Measurements from ENCODE around the gene C5AR1. TPM values are rescaled to one million over a fixed set of nuclear protein-coding genes. Genes with fewer than 3 reads are reported as not detected.
"Not testable (repeated sequence)": the region's sequence is repeated elsewhere in the genome, so short reads cannot be mapped to it uniquely, and the experiment has no call there.

C5AR1 gene
- total RNA-seq, 1 donor from 2014 or later: 135 TPM

DNA sequence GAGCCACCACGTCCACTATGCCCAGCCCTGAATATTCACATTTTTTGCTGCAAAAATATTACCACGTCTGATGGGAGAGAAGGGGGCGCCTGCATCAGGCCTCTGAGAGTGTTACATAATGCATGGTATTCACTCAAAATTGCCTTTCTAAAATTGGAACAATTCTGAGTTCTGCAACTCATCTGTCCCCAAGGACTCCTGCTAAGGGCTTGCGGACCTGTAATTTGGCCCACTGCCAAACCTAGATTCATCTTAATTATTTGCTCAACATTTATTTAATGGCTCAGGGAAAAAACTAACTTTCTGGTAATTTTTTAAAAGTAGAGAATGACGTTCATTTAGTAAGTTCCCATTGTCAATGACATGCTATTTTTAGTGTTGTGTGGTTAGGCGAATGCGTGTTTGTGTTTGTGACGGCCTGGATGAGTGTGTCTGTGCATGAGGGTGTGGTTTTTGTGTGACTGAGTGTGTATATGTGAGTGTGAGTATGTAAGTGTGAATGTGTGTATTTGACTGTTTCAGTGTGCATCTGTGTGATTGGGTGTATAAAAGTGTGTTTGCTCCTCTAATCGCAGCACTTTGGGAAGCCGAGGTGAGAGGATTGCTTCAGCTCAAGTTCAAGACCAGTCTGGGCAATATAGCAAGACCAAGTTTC, 26.1 kb upstream of the C5AR1 start:
- no peak for DNase-seq (ENCODE audit: low spot score)

DNA sequence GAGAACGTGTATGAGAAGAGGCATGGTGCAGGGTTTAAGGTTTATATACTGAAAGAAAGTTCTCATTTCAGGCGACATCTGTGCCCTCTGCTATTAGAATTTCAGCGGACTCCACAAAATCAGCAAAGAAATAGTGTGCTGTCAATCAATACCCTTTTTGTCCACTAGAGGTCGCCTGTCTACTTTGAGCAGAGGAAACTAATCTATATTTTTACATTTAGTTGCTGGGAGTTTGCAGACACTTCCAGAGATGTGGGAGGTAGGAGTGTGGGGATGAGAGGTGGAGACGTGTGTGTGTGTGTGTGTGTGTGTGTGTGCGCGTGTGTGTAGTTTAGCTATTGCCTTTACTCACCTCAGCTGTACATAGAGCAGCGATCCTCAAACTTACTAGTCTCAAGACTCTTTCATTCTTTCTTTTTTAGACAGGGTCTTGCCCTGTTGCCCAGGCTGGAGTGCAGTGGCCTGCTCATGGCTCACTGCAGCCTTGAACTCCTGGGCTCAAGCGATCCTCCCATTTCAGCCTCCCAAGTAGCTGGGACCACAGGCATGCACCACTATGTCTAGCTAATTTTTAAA, 25.2 kb upstream of the C5AR1 start:
- DNase-seq (ENCODE audit: low spot score): no peak

DNA sequence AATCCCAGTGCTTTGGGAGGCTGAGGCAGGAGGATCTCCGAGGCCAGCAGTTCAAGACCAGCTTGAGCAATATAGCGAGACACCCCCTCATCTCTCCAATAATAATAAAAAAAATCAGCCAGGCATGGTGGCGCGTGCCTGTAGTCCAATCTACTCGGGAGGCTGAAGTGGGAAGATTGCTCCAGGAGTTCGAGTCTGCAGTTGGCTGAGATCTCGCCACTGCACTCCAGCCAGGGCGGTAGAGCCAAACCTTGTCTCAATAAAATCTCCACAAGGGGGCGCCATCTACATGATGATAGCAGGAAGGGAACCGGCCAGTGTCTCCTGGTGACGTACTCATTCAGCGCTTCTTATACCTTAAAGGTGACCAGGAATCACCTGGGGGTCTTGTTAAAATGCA, 13.6 kb upstream of the C5AR1 start:
- no peak for DNase-seq (ENCODE audit: low spot score)

DNA sequence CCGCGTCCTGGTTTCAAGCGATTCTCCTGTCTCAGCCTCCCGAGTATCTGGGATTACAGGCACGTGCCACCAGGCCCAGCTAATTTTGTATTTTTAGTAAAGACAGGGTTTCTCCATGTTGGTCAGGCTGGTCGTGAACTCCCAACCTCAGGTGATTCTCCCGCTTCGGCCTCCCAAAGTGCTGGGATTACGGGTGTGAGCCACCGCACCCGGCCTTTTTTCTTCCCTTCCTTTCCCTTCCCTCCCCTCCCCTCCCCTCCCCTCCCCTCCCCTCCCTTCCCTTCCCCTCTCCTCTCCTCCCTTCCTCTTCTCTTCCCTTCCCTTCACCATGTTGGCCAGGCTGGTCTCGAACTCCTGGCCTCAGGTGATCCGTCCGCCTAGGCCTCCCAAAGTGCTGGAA, 8.8 kb upstream of the C5AR1 start:
- not testable (repeated sequence) for DNase-seq (ENCODE audit: low spot score)

DNA sequence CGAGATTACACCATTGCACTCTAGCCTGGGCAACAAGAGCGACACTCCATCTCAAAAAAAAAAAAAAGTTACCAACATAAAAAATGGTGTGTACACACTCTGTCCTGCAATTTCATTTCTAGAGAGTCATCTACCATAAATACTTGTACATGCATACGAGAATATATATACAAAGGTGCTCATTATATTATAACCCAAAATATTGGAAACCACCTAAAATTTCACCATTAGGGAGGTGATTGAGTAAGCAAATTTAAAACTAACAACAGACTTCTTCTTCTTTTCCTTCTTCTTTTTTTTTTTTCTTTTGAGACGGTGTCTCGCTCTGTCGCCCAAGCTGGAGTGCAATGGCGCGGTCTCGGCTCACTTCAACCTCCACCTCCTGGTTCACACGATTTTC, 7.4 kb upstream of the C5AR1 start:
- no peak for DNase-seq (ENCODE audit: low spot score)

DNA sequence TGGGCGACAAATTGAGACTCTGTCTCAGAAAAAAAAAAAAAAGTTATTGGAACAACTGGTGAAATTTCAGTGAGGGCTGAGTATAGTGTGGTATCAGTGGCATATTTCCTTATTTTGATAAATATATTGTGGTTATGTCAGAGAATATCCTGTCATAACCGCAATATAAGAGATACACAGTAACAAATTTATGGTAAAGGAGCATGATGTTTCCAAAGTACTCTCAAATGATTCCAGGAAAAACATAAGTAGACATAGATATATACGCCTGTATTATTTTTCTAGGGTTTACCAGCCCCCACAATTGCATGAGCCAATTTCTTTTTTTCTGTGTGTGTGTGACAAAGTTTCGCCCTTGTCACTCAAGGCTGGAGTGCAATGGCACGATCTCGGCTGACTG, 5.7 kb upstream of the C5AR1 start:
- DNase-seq (ENCODE audit: low spot score): no peak

DNA sequence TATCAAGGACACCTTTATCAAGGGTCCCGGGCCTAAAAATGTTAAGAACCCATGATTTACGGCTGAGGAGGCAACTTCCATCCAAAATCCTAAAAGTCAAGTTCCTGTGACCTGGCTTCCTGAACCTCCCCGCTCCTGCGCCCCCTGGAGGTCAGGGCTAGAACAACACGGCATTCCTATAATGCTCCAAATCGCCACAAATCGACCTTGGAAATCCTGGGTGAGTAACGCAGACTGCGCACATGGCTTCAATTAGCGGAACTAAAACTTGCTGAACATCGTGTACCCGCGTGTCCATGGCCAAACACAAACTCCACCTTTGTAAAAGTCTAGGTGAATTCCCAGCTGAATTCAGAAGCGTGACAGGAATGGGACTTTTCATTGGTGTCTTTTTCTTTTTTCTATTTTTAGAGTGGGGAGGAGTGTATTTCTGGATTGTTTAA, 4.3 kb upstream of the C5AR1 start:
- DNase-seq (ENCODE audit: low spot score): no peak

DNA sequence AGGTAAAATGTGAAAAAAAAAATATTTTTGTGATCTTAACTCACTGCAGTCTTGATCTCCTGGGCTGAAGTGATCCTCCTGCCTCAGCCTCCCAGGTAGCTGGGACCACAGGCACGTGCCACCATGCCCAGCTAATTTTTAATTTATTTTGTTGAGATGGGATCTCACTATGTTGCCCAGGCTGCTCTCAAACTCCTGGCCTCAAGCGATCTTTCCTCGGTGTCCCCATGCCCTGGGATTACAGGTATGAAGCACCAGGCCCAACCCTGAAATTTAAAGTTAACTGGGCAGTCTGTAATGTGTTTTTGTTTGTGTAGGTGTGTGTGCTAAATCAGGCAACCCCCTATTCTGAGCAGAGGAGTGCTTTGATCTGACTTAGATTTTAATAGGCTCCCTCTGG, 3.4 kb upstream of the C5AR1 start:
- no peak for DNase-seq (ENCODE audit: low spot score)

DNA sequence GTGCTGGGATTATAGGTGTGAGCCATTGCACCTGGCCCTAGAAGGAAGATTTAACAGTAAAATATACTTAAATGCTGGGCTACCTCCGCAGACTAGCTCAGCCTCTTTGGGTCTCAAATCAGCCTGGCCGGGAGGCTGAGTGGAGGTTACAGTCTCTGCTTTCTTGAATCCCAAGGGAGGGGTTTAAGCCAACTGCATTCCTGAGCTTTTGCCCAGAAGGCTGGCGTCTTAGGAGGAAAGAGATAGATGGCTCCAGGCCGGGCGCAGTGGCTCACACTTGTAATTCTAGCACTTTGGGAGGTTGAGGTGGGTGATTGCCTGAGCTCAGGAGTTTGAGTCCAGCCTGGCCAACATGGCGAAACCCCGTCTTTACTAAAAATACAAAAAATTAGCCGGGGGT, 623 bp upstream of the C5AR1 start:
- no peak for DNase-seq (ENCODE audit: low spot score)

DNA sequence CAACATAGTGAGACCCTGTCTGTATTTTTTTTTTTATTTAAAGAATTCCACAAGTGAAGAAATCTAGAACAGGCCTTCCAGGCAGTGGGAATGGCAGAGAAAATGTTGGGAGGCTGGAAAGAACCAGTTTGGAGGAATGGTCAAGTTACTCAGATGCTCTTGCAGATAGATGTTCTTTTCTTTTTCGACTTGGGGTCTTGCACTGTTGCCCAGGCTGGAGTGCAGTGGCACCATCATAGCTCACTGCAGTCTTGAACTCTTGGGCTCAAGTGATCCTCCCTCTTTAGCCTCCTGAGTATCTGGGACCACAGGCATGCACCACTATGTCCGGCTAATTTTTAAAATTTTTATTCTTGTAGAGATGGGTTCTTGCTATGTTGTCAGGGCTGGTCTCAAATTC, 662 bp downstream of the C5AR1 start:
- DNase-seq (ENCODE audit: low spot score): no peak

DNA sequence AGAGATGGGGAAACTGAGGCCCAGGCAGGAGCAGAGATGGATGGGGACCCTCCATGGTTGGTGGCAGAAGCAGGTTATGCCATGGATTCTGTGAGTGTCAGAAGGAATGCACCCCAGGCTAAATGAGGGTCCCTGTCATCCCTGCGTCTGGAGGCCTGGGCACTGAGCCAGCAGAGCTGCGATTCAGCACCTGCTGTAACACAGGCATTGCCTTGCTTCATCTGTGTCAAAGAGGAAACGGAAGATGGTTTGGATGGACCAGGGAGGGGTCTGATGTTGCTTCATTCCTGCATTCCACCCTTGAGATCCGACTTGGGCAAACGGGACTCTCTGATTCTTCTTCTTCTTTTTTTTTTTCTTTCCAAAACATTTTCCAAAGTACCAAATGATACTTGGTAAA, 1.2 kb downstream of the C5AR1 start:
- DNase-seq (ENCODE audit: low spot score): no peak

DNA sequence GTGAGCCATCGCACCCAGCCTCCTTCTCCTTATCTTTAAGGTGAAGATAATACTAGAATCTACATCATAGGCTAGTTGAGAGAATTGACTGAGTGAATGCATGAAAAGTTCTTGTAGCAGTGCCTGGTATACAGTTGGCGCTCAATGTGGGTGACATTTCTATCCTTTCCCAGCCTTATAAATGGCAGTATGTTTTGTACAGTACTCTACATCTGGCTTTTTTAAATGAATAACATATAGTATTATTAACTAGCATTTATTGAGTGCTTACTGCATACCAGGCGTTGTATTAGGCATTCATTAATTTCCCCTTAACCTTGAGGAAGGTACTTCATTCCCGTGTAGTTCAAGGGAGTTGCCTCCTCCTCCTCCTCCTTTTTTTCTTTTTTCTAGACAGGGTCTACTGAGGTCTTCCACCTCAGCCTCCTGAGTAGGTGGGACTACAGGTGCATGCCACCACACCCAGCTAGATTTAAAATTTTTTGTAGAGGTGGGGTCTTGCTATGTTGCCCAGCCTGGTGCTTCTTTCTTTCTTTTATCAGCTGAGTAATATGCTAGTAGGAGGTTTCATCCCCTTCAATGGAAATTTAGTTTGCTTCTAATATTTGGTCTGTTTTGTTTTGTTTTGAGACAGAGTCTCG, 2.8 kb downstream of the C5AR1 start:
- DNase-seq (ENCODE audit: low spot score): no peak

DNA sequence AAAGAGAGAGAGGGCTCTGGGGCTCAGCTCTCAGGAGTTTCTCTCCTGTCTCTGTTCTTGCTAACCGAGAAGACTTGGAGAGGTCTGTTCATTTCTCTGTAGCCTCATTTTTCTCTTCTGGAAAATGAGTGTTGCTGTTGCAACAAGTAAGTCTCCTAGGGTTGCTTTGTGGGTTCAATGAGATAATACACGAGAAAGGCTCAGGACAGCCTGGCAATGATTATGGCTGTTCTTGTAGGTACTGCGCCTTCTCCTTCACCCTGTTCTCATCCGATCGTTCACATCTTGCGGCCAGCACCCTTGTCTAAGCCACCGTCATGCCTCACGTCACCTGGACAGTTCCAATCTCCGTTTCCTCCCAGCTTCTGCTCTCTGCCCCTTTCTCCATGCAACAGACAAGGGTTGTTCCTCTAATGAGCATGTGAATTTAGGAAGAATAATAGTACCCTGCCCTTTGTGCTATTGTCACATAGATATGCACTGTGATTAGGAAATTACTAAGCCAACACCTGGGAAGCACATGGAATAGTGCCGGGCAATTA, 4.2 kb downstream of the C5AR1 start:
- no peak for DNase-seq (ENCODE audit: low spot score)

DNA sequence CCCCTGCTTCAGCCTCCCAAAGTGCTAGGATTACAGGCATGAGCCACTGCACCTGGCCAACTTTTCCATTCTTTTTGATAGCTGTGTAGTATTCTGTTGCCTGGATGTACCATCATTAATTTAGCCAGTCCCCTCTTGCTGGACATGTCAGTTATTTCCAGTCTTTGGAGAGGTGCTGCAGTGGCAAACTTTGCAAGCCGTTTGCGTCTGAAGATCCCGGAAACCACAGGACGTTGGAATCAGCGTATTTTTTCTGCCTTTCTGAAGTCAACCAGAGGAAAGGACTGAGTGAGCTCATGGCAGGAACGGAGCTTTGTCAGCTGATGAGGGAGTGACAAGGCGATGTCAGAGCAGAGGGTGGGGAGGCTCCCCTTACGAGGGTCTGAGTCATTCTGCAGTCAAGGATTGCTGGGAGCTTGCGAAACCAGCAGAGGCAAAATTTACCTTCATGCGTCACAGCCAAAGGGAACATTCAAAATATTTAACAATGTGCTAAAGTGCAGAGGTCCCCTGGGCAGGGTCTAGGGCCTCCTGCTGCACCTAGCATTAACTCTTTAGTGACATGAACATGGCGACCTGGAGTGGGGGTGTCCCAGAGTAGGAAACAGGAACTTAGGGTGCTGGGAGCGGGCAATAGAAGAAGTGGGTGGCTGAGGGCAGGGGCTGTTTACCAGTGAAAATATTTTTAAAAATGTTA, 5.6 kb downstream of the C5AR1 start:
- no peak for DNase-seq (ENCODE audit: low spot score)

DNA sequence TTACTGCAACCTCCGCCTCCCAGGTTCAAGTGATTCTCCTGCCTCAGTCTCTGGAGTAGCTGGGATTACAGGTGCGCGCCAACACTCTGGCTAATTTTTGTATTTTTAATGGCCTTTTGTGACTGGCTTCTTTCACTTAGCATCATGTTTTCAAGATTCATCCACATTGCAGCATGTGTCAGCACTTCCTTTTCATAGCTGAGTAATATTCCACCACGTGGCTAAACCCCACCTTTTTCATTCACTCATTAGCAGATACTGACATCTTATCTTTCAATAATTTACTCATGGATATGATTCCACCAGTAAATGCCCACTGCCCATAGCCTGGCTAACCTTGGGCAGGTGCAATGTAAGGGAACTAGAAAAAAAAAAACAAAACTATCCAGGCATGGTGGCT, 6.9 kb downstream of the C5AR1 start:
- no peak for DNase-seq (ENCODE audit: low spot score)

DNA sequence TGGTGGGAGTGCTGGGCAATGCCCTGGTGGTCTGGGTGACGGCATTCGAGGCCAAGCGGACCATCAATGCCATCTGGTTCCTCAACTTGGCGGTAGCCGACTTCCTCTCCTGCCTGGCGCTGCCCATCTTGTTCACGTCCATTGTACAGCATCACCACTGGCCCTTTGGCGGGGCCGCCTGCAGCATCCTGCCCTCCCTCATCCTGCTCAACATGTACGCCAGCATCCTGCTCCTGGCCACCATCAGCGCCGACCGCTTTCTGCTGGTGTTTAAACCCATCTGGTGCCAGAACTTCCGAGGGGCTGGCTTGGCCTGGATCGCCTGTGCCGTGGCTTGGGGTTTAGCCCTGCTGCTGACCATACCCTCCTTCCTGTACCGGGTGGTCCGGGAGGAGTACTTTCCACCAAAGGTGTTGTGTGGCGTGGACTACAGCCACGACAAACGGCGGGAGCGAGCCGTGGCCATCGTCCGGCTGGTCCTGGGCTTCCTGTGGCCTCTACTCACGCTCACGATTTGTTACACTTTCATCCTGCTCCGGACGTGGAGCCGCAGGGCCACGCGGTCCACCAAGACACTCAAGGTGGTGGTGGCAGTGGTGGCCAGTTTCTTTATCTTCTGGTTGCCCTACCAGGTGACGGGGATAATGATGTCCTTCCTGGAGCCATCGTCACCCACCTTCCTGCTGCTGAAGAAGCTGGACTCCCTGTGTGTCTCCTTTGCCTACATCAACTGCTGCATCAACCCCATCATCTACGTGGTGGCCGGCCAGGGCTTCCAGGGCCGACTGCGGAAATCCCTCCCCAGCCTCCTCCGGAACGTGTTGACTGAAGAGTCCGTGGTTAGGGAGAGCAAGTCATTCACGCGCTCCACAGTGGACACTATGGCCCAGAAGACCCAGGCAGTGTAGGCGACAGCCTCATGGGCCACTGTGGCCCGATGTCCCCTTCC, 10.5 kb downstream of the C5AR1 start:
- DNase-seq (ENCODE audit: low spot score): no peak

DNA sequence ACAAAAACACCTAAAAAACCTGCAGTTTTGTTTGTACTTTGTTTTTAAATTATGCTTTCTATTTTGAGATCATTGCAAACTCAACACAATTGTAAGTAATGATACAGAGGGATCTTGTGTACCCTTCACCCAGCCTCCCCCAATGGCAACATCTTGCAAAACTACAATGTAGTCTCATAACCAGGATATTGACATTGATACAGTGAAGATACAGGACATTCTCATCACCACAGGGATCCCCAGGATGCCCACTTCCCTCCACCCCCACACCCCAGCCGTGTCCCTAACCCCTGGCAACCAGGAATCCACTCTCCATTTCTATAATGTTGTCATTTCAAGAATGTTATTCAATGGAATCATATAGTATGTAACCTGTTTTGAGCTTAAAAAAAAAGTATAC, 12.0 kb downstream of the C5AR1 start:
- DNase-seq (ENCODE audit: low spot score): no peak

DNA sequence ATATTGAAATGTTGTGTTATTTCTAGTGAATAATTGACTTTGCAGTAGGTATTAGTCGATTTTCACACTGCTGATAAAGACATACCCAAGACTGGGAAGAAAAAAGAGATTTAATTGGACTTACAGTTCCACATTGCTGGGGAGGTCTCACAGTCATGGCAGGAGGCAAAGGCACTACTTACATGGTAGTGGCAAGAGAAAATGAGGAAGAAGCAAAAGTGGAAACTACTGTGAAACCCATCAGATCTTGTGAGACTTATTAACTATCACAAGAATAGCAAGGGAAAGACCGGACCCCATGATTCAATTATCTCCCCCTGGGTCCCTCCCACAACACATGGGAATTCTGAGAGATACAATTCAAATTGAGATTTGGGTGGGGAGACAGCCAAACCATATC, 12.4 kb downstream of the C5AR1 start:
- no peak for DNase-seq (ENCODE audit: low spot score)

DNA sequence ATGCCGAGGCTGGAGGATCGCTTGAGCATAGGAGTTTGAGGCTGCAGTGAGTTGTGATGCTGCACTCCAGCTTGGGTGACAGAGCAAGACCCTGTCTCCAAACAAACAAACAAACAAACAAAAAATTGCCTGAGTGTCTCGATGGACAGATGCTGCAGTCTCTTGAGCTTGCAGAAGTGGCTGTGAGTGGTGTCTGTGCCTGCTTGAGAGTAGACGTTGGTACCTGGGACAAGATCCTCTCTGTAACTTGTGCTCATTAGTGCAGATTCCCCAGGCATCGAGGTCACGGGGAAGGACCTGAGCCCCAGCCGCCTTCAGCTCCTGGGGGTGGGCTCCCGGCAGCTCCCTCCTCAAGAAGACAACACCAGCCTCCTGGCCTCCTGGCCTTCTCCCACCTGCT, 13.7 kb downstream of the C5AR1 start:
- DNase-seq (ENCODE audit: low spot score): no peak

DNA sequence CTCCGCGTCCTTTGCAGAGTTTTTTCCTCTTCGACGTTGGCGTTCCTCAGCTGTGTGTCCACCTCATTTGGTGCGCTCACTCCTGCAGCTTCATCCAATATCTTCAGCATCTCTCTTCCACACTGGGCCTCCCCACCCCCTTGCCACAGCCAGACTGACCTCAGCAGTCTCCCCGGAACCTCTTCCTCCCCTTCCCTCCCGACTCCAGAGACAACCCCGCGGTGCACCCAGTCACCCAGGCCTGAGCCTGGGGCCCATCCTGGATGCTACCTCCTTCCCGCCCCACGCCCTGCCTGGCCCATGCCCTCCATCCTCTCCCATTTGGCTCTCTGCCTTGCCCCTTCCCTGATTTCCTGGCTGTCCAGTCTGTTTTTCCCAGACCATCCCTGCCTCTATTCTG, 14.2 kb downstream of the C5AR1 start:
- no peak for DNase-seq (ENCODE audit: low spot score)

DNA sequence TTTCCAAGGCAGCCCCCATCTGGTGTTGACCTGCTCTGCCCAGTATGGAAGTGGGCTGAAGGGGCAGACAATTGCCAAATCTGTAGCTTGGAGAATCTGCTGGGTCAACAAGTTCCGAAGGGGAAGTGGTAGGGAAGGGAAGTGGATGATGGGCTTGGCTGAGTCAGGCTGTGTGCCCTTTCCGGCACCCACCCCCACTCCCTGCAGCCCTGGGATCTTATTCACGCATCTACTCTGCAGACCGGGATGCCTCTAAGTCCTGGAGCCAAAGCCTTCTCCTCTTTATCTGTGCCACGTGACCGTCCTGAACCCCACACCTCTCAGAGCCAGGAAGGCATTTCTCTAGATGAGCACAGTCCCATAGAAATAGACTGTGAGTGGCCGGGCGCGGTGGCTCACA, 14.8 kb downstream of the C5AR1 start:
- DNase-seq (ENCODE audit: low spot score): no peak

Data from mesenteric fat pad (tissue), 1 donor.